HEK293T (cell line): Measurements from ENCODE around the gene ZNF570.

Experiments used
- CTCF ChIA-PET: fragments of 350-600 bp; formaldehyde crosslinking; extraction: SDS; loops from one replicate; lab custom pipeline; 2021; ENCODE audit warnings: antibody characterized with exemption, inconsistent platforms; lab: Yijun Ruan, JAX
- POLR2A ChIA-PET: fragments of 350-600 bp; formaldehyde crosslinking; extraction: SDS; loops from one replicate; lab custom pipeline; 2020; ENCODE audit warnings: antibody characterized with exemption, inconsistent platforms; lab: Yijun Ruan, JAX
- DNase-seq: peaks from one replicate; pipeline ENCODE4 v3.0.0; 2012; ENCODE audit warnings: mixed read lengths; ENCODE audit errors: extremely low spot score
- ARNT ChIP-seq: fragments of 450-650 bp; IDR thresholded peaks from 2 replicates; pipeline ENCODE4 v1.6.1; 2017; ENCODE audit warnings: mild to moderate bottlenecking
- BHLHE40 ChIP-seq: fragments of 450-650 bp; IDR thresholded peaks from 2 replicates; pipeline ENCODE4 v1.6.1; 2016; ENCODE audit warnings: mild to moderate bottlenecking, moderate library complexity, borderline replicate concordance
- CTBP1 ChIP-seq: fragments of 450-650 bp; IDR thresholded peaks from 2 replicates; pipeline ENCODE4 v1.6.1; 2016; ENCODE audit warnings: borderline replicate concordance
- ELF4 ChIP-seq: fragments of 450-650 bp; IDR thresholded peaks from 2 replicates; pipeline ENCODE4 v1.6.1; 2017; ENCODE audit warnings: antibody characterized with exemption
- FOXA1 ChIP-seq: fragments of 450-650 bp; IDR thresholded peaks from 2 replicates; pipeline ENCODE4 v1.6.1; 2016; ENCODE audit warnings: mild to moderate bottlenecking
- FOXK2 ChIP-seq: fragments of 450-650 bp; IDR thresholded peaks from 2 replicates; pipeline ENCODE4 v1.6.1; 2016; ENCODE audit warnings: mild to moderate bottlenecking
- FOXM1 ChIP-seq: fragments of 450-650 bp; IDR thresholded peaks from 2 replicates; pipeline ENCODE4 v1.6.1; 2017; ENCODE audit warnings: mild to moderate bottlenecking, borderline replicate concordance
- HDGF ChIP-seq: fragments of 450-650 bp; IDR thresholded peaks from 2 replicates; pipeline ENCODE4 v1.6.1; 2017; ENCODE audit warnings: antibody characterized with exemption, borderline replicate concordance
- L3MBTL2 ChIP-seq: fragments of 450-650 bp; conservative IDR thresholded peaks from 2 replicates; pipeline ENCODE4 v1.6.1; 2016; ENCODE audit warnings: mild to moderate bottlenecking
- LEF1 ChIP-seq: fragments of 450-650 bp; IDR thresholded peaks from 2 replicates; pipeline ENCODE4 v1.6.1; 2017; ENCODE audit warnings: mild to moderate bottlenecking, borderline replicate concordance
- NFRKB ChIP-seq: fragments of 450-650 bp; IDR thresholded peaks from 2 replicates; pipeline ENCODE4 v1.6.1; 2016; ENCODE audit warnings: mild to moderate bottlenecking, moderate library complexity
- PKNOX1 ChIP-seq: fragments of 450-650 bp; IDR thresholded peaks from 2 replicates; pipeline ENCODE4 v1.6.1; 2016
- SP1 ChIP-seq: fragments of 450-650 bp; IDR thresholded peaks from 2 replicates; pipeline ENCODE4 v1.6.1; 2017
- SUZ12 ChIP-seq: fragments of 450-650 bp; IDR thresholded peaks from 2 replicates; pipeline ENCODE4 v1.6.1; 2016; ENCODE audit warnings: mild to moderate bottlenecking
- TARDBP ChIP-seq: fragments of 450-650 bp; IDR thresholded peaks from 2 replicates; pipeline ENCODE4 v1.6.1; 2016
- ZNF384 ChIP-seq: fragments of 450-650 bp; IDR thresholded peaks from 2 replicates; pipeline ENCODE4 v1.6.1; 2016

ZNF570 gene

GRCh38 chr19:37507167-37507464 is 38.0 kb downstream of the ZNF570 start:
- ChIA-PET POLR2A (interaction anchor here (0.9 to 2.0 kb wide), 8 partner anchors 31 to 294 kb away, joined by 3 to 14 read pairs (median 6); partner anchors contain the start of genes ZNF527, ZNF540, ZNF569 and ZNF570), CTCF (no interaction called here)
- no peak for TF ChIP-seq ZNF384
- no peak for TF ChIP-seq ARNT
- no peak for TF ChIP-seq PKNOX1
- no peak for TF ChIP-seq FOXA1
- TF ChIP-seq HDGF, result no peak
- TF ChIP-seq FOXM1, result no peak
- no peak for TF ChIP-seq BHLHE40
- no peak for TF ChIP-seq LEF1
- no peak for TF ChIP-seq SP1
- TF ChIP-seq NFRKB, result no peak
- no peak for TF ChIP-seq FOXK2
- no peak for TF ChIP-seq CTBP1
- TF ChIP-seq L3MBTL2, result no peak
- TF ChIP-seq ELF4, result no peak
- no peak for TF ChIP-seq SUZ12
- TF ChIP-seq TARDBP, result no peak
- DNase-seq, result no peak

GRCh38 chr19:37511186-37511585 is 42.0 kb downstream of the ZNF570 start:
- TF ChIP-seq FOXK2 (no peak), BHLHE40 (no peak), HDGF (no peak), FOXM1 (no peak), ZNF384 (no peak), SP1 (no peak), CTBP1 (no peak), NFRKB (no peak), ELF4 (no peak), L3MBTL2 (no peak), TARDBP (no peak), SUZ12 (no peak), FOXA1 (no peak), ARNT (no peak)
- ChIA-PET CTCF (no interaction called here), POLR2A (no interaction called here)
- no peak for DNase-seq

GRCh38 chr19:37511821-37512220 is 42.7 kb downstream of the ZNF570 start:
- CTCF ChIA-PET, result no interaction called here

GRCh38 chr19:37513397-37513796 is 44.2 kb downstream of the ZNF570 start:
- DNase-seq, result no peak
- POLR2A ChIA-PET, result no interaction called here
- TF ChIP-seq FOXK2 (no peak), TARDBP (no peak), ELF4 (no peak), ARNT (no peak), HDGF (no peak), FOXM1 (no peak), ZNF384 (no peak), NFRKB (no peak), SUZ12 (no peak)
- CTCF ChIA-PET, result no interaction called here

More at GRCh38 chr19:37511821-37512220, 42.7 kb downstream of the ZNF570 start:
- no peak for TF ChIP-seq FOXA1
- POLR2A ChIA-PET, result no interaction called here
- no peak for DNase-seq

- DNase-seq, result no peak
- CTCF ChIA-PET, result no interaction called here
- no peak for TF ChIP-seq FOXK2
- no peak for TF ChIP-seq SP1
- no peak for TF ChIP-seq SUZ12
- no peak for TF ChIP-seq L3MBTL2
- TF ChIP-seq TARDBP, result no peak
- POLR2A ChIA-PET, result no interaction called here
These were observed 50.7 kb downstream of the ZNF570 start for GRCh38 chr19:37519890-37520289.

- DNase-seq, result no peak
- TF ChIP-seq FOXA1 (no peak), SP1 (no peak), TARDBP (no peak), FOXK2 (no peak), ELF4 (no peak), ARNT (no peak), BHLHE40 (no peak), NFRKB (no peak), SUZ12 (no peak), LEF1 (no peak), L3MBTL2 (no peak), PKNOX1 (no peak), HDGF (no peak), ZNF384 (no peak), FOXM1 (no peak)
- CTCF ChIA-PET, result no interaction called here
- POLR2A ChIA-PET, result no interaction called here
These were observed 68.3 kb downstream of the ZNF570 start for GRCh38 chr19:37537391-37537947.
